ENCODE measurements around the gene MYH14.
"Not testable (repeated sequence)": the region's sequence is repeated elsewhere in the genome, so short reads cannot be mapped to it uniquely, and the experiment has no call there.

Gene MYH14

GRCh38 chr19:50318438-50318837 lies 115.0 kb downstream of the MYH14 start:
- no peak for DNase-seq (ENCODE audit: low read depth in 2 of 2)

DNA sequence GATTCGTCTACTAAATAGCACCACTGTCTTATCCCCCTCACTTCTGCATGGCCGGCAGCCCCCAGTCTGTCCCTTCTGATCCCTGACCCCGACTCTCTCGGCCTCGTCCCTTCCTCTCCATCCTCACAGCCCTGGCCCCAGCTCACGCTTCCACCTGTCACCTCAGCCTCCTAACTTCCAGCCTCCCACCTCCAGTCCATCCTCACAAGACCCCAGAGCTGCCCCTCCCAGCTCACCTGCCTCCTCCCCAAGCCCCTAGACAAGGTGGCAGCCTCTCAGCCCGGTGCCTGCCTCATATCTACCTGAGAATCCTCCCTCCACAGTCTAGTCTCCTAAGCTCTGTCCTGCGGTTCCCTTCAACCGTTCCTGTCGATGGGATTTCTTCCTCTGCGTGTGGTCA lies 115.7 kb downstream of the MYH14 start:
- DNase-seq (ENCODE audit: low read depth in 2 of 2), result no peak

GRCh38 chr19:50320051-50320450 lies 116.6 kb downstream of the MYH14 start:
- no peak for DNase-seq (ENCODE audit: low read depth in 2 of 2)

DNA sequence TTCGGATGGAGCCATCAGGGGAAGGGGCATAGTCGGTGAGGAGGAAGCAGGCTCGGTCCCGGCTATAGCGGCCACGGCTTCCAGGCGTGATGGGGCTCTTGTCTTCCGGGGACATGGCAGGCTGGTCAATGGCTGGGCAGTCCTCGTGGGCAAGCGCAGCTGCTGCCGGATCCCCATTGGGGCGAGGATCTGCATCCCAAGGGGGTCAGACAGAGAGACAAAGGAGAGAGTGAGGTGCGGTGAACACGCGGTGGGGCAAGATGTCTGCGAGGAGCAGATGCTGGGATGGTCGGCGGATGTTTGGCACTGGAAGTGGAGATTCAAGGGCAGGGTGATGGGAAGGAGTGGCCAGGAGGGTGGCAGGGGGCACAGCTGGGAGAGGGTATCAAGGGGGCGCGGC lies 117.2 kb downstream of the MYH14 start:
- no peak for DNase-seq (ENCODE audit: low read depth in 2 of 2)

- DNase-seq (ENCODE audit: low read depth in 2 of 2), result no peak
Measured at GRCh38 chr19:50321831-50322230, 118.4 kb downstream of the MYH14 start.

DNA sequence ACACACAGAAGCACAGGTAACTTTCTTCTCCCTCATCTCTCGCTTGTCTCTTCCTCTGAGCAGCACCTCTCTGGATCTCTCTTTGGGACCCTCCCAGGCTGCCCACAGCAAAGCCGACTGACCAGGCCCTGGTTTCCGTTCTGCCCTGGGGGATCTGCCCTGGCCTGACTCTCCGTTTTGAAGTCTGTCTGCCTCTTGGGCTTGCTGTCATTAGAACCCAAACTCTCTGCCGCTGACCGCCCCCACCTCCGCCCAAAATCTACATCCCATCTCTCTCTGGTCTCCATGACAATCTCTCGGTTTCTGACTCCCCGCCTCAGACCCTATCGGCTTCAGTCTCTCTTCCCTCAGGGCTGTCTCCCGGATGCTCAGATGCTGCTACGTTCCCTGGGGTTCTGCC lies 118.8 kb downstream of the MYH14 start:
- no peak for DNase-seq (ENCODE audit: low read depth in 2 of 2)

DNA sequence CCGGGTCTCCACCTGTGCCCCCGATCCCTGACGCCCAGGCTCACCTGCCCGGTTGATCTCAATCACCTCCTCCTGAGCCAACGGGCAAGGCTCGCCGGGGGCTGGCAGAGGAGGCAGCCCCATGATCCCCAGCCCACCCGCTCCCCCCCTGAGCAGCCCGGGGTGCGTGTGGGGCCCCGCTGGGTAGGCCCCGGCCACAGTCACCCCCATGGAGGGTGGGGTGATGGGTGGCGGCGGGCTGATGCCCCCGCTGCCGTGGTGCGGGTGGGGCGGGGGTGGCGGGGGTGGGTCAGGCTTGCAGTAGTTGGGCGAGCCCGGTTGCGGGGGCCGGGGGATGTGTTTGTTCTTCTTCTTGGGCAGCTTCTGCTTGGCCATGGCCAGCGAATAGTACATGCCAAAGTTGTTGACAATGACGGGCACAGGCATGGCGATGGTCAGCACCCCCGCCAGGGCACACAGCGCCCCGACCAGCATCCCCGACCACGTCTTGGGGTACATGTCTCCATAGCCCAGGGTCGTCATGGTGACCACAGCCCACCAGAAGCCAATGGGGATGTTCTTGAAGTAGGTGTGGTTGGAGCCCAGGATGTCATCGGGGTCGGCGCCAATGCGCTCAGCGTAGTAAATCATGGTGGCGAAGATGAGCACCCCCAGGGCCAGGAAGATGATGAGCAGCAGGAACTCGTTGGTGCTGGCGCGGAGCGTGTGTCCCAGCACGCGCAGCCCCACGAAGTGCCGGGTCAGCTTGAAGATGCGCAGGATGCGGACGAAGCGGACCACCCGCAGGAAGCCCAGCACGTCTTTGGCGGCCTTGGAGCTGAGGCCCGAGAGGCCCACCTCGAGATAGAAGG lies 119.7 kb downstream of the MYH14 start:
- no peak for DNase-seq (ENCODE audit: low read depth in 2 of 2)

DNA sequence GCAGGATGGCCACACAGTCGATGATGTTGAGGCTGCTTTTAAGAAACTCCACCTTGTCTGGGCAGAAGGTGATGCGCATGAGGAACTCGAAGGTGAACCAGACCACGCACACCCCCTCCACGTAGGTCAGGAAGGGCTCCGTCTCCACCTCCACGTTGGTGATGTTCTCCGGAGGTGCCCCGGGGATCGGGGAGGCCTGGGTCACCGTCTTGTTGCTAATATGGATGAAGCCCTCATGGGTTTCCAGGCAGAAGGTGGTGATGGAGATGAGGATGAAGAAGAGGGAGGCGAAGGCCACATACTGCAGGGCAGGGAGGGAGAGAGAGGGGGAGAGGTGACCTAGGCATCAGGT lies 120.3 kb downstream of the MYH14 start:
- no peak for DNase-seq (ENCODE audit: low read depth in 2 of 2)

- DNase-seq (ENCODE audit: low read depth in 2 of 2), result no peak
Measured at GRCh38 chr19:50324331-50324730, 120.9 kb downstream of the MYH14 start.

- DNase-seq (ENCODE audit: low read depth in 2 of 2), result peak in 1 of 2 donors; percentile 71
Measured at GRCh38 chr19:50325310-50326100, 122.1 kb downstream of the MYH14 start.

- DNase-seq (ENCODE audit: low read depth in 2 of 2), result no peak
Measured at GRCh38 chr19:50326101-50326664, 122.8 kb downstream of the MYH14 start.

DNA sequence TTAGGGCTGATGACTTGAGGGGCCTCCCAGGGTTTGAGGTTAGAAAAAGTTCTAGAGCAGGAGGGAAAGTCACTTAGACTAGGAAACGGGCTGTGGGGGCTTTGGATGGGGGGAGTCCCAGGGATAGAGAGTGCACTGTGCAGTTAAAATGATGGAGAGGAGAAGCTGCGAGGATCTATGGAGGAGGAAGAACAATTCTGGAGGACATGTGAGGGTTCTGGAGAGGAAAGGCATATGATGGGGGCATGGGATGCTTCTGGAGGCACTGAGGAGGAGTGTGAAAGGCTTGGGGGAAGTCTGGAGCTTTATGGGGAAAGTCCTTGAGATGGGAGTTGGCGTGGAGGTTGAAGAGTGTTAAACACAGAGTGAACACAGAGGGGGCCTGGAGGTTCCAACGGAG lies 123.6 kb downstream of the MYH14 start:
- DNase-seq (ENCODE audit: low read depth in 2 of 2), result no peak

GRCh38 chr19:50327461-50328223 lies 124.2 kb downstream of the MYH14 start:
- DNase-seq (ENCODE audit: low read depth in 2 of 2), result no peak

DNA sequence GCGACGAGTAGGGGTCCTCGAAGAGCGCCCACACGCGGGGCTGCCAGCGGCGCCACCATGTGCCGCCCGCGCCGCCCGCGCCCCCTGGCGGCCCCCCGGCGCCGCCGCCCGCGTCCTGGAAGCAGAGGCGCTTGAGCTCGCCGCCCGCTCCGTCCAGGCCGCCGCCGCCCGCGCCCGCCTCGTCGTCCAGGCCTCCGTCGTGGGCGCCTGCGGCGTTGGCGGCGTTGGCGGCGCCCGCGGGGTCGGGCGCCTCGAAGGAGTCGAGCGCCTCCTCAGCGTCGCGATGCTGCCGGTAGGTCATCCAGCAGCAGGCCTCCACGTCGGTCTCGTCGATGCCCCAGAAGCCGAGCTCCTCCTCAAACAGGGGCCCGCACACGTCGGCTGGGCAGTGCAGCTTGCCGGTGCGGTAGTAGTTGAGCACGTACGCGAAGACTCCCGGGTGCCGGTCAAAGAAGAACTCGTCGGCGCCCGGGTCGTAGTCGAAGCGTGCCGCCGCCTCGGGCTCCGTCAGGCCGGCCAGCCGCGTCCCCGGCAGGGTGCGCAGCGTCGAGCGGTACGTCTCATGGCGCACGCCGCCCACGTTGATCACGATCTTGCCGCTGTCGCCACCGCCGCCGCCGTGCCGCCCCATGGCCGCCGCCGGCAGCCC lies 124.9 kb downstream of the MYH14 start:
- no peak for DNase-seq (ENCODE audit: low read depth in 2 of 2)

- no peak for DNase-seq (ENCODE audit: low read depth in 2 of 2)
Measured at GRCh38 chr19:50328873-50329145, 125.4 kb downstream of the MYH14 start.

GRCh38 chr19:50329146-50329925 lies 125.9 kb downstream of the MYH14 start, which contains the start of gene KCNC3:
TSS of gene KCNC3 (minus strand) at chr19:50329377. CDS start at chr19:50329082, 295 bp downstream.
- DNase-seq (ENCODE audit: low read depth in 2 of 2), result peak; percentile 97 to 100

- DNase-seq (ENCODE audit: low read depth in 2 of 2), result not testable (repeated sequence)
Measured at GRCh38 chr19:50329926-50330294, 126.5 kb downstream of the MYH14 start.

- DNase-seq (ENCODE audit: low read depth in 2 of 2), result peak; percentile 76 to 82
Measured at GRCh38 chr19:50330365-50331078, 127.1 kb downstream of the MYH14 start.

DNA sequence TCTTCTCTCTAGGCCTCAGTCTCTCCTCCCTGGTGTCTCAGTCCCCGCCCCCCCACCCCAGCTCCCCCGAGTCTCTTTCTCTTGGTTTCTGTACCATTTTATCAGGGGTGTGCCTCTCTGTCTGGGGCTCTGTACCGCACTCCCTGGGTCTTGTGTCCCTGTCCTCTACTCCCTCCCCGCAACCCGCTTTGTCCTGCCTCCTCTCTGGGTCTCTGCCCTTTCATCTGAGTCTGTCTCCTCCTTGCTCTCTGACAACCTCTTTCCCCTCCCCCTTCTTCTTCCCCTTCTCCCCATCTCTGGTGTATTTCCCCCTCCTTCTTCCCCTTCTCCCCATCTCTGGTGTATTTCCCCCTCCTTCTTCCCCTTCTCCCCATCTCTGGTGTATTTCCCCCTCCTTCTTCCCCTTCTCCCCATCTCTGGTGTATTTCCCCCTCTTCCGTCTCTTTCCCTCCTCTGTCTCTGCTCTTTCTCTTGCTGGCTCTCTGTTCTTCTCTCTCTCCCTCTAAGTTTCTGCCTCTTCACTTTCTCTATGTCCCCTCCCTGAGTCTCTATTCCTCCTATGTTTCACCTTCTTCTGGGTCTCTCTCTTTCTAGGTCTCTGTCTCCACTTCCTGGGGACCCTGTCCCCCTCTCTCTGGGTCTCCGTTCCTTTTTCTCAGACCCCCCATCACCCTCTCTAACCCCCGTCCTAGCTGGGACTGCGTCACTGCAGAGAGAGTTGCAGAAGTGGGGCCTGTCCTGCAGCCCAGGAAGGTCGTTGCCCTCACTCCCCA lies 128.0 kb downstream of the MYH14 start:
- DNase-seq (ENCODE audit: low read depth in 2 of 2), result no peak

GRCh38 chr19:50331994-50332243 lies 128.5 kb downstream of the MYH14 start:
- no peak for DNase-seq (ENCODE audit: low read depth in 2 of 2)
